Measurements from ENCODE around the gene GPR137. TPM values are rescaled to one million over a fixed set of nuclear protein-coding genes. Genes with fewer than 3 reads are reported as not detected.

GPR137 gene
- total RNA-seq, 1 experiment from 2014 or later = 24.4 TPM

DNA sequence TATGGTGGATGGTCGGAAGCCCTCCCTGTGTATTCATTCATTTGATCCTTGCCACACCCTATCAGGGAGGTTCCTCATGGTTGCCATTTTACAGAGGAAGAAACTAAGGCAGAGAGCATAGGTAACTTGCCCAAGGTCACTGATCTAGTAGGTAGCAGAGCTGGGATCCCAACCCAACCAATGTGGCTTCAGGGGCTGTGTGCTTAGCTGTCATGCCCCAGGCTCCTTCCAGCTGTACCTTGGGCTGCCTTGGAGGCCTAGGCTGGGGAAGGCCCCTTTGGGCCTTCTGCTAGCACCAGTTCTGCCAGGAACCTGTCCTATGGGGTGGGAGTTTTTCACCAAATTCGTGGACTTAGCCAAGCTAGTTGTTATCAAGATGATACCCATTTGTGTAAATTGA lies 9.8 kb upstream of the GPR137 start:
- intact Hi-C loops (cut with micrococcal nuclease) = no loop called here
- no peak overlapping the region for H3K4me3 ChIP-seq (replicated peaks in 1 of 2; ENCODE audit: low read depth in 1 of 2, low read length in 2 of 2)
- H3K36me3 ChIP-seq (ENCODE audit: control insufficient read depth in 1 of 2, insufficient read depth in 2 of 2, low read length in 2 of 2) = no peaks in the 10 kb centered on the region; a peak in 1 of 4 replicates
- H3K9ac ChIP-seq (ENCODE audit: low read length) = no peak overlapping the region
- no peak for TF ChIP-seq EZH2 (IDR thresholded peaks at IDR 0.05)
- no peak for TF ChIP-seq ELF1 (IDR thresholded peaks at IDR 0.05; ENCODE audit: borderline replicate concordance, low read depth)
- TF ChIP-seq SP1 (IDR thresholded peaks at IDR 0.05; ENCODE audit: low read depth) = no peak
- TF ChIP-seq JUND (IDR thresholded peaks at IDR 0.05) = no peak
- no peak for TF ChIP-seq SIN3A (IDR thresholded peaks at IDR 0.05; ENCODE audit: low read depth)
- TF ChIP-seq CEBPB (IDR thresholded peaks at IDR 0.05; ENCODE audit: low read depth) = no peak
- ChIA-PET POLR2A (no interaction called here), RAD21 (ENCODE audit: low non-redundant PET in 1 of 2, low total read pairs in 2 of 2, uncharacterized antibody in 2 of 2, unreplicated experiment in 2 of 2) (no interaction called here), CTCF (no interaction called here)
- H3K9me3 ChIP-seq (ENCODE audit: control insufficient read depth in 1 of 2, insufficient read depth in 1 of 2, low read depth in 1 of 2, low read length in 2 of 2) = no peaks in the 10 kb centered on the region
- no peak overlapping the region for H3K4me2 ChIP-seq (ENCODE audit: low read length)
- no peaks in the 10 kb centered on the region for H3K9me2 ChIP-seq (ENCODE audit: insufficient read depth)
- H3K4me1 ChIP-seq (ENCODE audit: control insufficient read depth in 1 of 2, insufficient read depth in 2 of 2, low read length in 2 of 2) = peaks cover 6 to 9% of the 10 kb centered on the region in 2 experiments; a peak in 2 of 4 replicates
- no peak overlapping the region for H2AFZ ChIP-seq (ENCODE audit: low read depth, low read length, poor library complexity, severe bottlenecking)
- ATAC-seq = no peak
- H3K27ac ChIP-seq (ENCODE audit: low read depth, low read length) = no peak overlapping the region
- no peak for DNase-seq (ENCODE audit: low read depth, low spot score)
- no peaks in the 10 kb centered on the region for H3K27me3 ChIP-seq (ENCODE audit: insufficient read depth, low read length)
- H4K20me1 ChIP-seq (ENCODE audit: insufficient read depth) = no peaks in the 10 kb centered on the region
- H3K79me2 ChIP-seq (ENCODE audit: insufficient read depth, low read length) = peaks cover 8% of the 10 kb centered on the region; the same call in 1 of the 2 replicates
- BruUV-seq (replicated peaks) = no TSS peak

DNA sequence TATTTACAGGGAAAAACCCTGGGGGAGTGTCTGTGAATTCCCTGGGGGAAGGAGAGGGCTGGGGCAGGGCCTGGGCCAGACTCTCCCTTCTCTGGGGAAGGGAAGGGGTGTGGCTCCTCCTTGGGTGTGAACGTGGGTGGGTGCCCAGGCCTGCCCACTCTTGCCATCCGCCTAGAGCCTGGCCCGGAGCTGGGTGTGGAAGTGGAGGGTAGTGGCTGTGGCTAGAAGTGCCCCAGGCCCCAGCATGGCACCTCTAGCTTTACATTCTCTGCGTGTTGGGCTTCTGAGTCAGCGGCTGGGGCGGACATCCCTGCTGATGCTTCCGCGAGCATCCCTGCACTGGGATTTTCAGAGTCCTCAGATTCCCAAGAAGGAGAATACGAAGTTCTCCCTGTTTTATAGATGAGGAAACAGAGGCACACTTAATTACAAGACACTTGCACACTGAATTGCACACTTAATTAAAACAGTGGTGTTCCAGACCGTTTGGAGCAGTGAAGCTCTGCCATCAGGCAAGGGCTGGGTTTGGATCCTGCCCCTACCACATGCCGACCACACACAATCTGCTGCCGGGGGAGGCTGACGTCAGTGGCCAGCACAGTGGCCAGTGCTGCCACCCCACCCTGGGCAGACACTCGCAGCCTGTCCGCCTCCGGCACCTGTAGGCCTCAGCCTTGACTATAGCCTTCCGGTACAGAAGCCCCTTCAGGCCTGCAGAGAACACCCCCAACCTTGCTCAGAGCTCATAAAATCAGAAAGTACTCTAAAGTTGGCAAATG lies 8.8 kb upstream of the GPR137 start:
- DNase-seq (ENCODE audit: low read depth, low spot score) (no peak), ATAC-seq (peak; percentile 37; the same call in 1 of the 2 replicates)
- no peak overlapping the region for H3K4me3 ChIP-seq (replicated peaks in 1 of 2; ENCODE audit: low read depth in 1 of 2, low read length in 2 of 2)
- H3K79me2 ChIP-seq (ENCODE audit: insufficient read depth, low read length) = peaks cover 3% of the 10 kb centered on the region; the same call in 1 of the 2 replicates
- peaks cover under 1% of the 10 kb centered on the region in 2 experiments; a peak in 2 of 4 replicates for H3K4me1 ChIP-seq (ENCODE audit: control insufficient read depth in 1 of 2, insufficient read depth in 2 of 2, low read length in 2 of 2)
- H3K27me3 ChIP-seq (ENCODE audit: insufficient read depth, low read length) = no peaks in the 10 kb centered on the region
- H3K9me2 ChIP-seq (ENCODE audit: insufficient read depth) = no peaks in the 10 kb centered on the region
- CTCF ChIA-PET = interaction anchor here (1.2 to 1.5 kb wide), 2 partner anchors 24 to 28 kb away, joined by 3 to 4 read pairs; partner anchors contain the start of gene CATSPERZ
- H2AFZ ChIP-seq (ENCODE audit: low read depth, low read length, poor library complexity, severe bottlenecking) = no peak overlapping the region
- RAD21 ChIA-PET (ENCODE audit: low non-redundant PET in 1 of 2, low total read pairs in 2 of 2, uncharacterized antibody in 2 of 2, unreplicated experiment in 2 of 2) = no interaction called here
- H3K4me2 ChIP-seq (ENCODE audit: low read length) = no peak overlapping the region
- no peaks in the 10 kb centered on the region; a peak in 1 of 4 replicates for H3K36me3 ChIP-seq (ENCODE audit: control insufficient read depth in 1 of 2, insufficient read depth in 2 of 2, low read length in 2 of 2)
- no TSS peak for BruUV-seq (replicated peaks)
- POLR2A ChIA-PET = no interaction called here
- no peak overlapping the region for H3K27ac ChIP-seq (ENCODE audit: low read depth, low read length)
- H3K9me3 ChIP-seq (ENCODE audit: control insufficient read depth in 1 of 2, insufficient read depth in 1 of 2, low read depth in 1 of 2, low read length in 2 of 2) = no peaks in the 10 kb centered on the region
- no peak overlapping the region for H3K9ac ChIP-seq (ENCODE audit: low read length)
- no peaks in the 10 kb centered on the region for H4K20me1 ChIP-seq (ENCODE audit: insufficient read depth)
- intact Hi-C loops (cut with micrococcal nuclease) = no loop called here
- TF ChIP-seq POLR2A (IDR thresholded peaks at IDR 0.05; ENCODE audit: borderline replicate concordance, extremely low read depth, insufficient read depth, insufficient read length) = no peak
- TF ChIP-seq, protein P1, sequence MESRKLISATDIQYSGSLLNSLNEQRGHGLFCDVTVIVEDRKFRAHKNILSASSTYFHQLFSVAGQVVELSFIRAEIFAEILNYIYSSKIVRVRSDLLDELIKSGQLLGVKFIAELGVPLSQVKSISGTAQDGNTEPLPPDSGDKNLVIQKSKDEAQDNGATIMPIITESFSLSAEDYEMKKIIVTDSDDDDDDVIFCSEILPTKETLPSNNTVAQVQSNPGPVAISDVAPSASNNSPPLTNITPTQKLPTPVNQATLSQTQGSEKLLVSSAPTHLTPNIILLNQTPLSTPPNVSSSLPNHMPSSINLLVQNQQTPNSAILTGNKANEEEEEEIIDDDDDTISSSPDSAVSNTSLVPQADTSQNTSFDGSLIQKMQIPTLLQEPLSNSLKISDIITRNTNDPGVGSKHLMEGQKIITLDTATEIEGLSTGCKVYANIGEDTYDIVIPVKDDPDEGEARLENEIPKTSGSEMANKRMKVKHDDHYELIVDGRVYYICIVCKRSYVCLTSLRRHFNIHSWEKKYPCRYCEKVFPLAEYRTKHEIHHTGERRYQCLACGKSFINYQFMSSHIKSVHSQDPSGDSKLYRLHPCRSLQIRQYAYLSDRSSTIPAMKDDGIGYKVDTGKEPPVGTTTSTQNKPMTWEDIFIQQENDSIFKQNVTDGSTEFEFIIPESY (IDR thresholded peaks at IDR 0.05; ENCODE audit: extremely low read depth, insufficient replicate concordance, low read length) = no peak
- TF ChIP-seq FOSL1 (IDR thresholded peaks at IDR 0.05; ENCODE audit: low read depth) = no peak
- no peak for TF ChIP-seq ELF1 (IDR thresholded peaks at IDR 0.05; ENCODE audit: borderline replicate concordance, low read depth)
- TF ChIP-seq SIN3A (IDR thresholded peaks at IDR 0.05; ENCODE audit: low read depth) = no peak
- no peak for TF ChIP-seq YY1 (IDR thresholded peaks at IDR 0.05; ENCODE audit: extremely low read depth, insufficient replicate concordance, low read depth, low read length)
- TF ChIP-seq, protein P2, sequence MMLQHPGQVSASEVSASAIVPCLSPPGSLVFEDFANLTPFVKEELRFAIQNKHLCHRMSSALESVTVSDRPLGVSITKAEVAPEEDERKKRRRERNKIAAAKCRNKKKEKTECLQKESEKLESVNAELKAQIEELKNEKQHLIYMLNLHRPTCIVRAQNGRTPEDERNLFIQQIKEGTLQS (IDR thresholded peaks at IDR 0.05) = no peak
- TF ChIP-seq EZH2 (IDR thresholded peaks at IDR 0.05) = no peak
- no peak for TF ChIP-seq EZH2phosphoT487 (IDR thresholded peaks at IDR 0.05; ENCODE audit: borderline replicate concordance)
- TF ChIP-seq ZNF274 (IDR thresholded peaks at IDR 0.05; ENCODE audit: low read depth, low read length) = no peak
- no peak for TF ChIP-seq ZFX (IDR thresholded peaks at IDR 0.05)
- no peak for TF ChIP-seq CBX3 (IDR thresholded peaks at IDR 0.05; ENCODE audit: low read depth)
- no peak for TF ChIP-seq SP1 (IDR thresholded peaks at IDR 0.05; ENCODE audit: low read depth)
- TF ChIP-seq POLR2AphosphoS5 (IDR thresholded peaks at IDR 0.05; ENCODE audit: low read depth, low read length) = no peak
- no peak for TF ChIP-seq TCF7L2 (IDR thresholded peaks at IDR 0.05; ENCODE audit: borderline replicate concordance, extremely low read depth, insufficient read depth, insufficient read length)
- TF ChIP-seq EGR1 (IDR thresholded peaks at IDR 0.05; ENCODE audit: low read depth) = no peak
- TF ChIP-seq, protein P3, sequence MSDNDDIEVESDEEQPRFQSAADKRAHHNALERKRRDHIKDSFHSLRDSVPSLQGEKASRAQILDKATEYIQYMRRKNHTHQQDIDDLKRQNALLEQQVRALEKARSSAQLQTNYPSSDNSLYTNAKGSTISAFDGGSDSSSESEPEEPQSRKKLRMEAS (IDR thresholded peaks at IDR 0.05) = no peak

Data from HCT116 (cell line).